Kidney epithelial cell (primary cell): ENCODE data around the gene RPTOR. TPM values are rescaled to one million over a fixed set of nuclear protein-coding genes. Genes with fewer than 3 reads are reported as not detected.

Source experiments
- DNase-seq: peaks from one replicate; pipeline ENCODE4 v3.0.0-alpha.2; 2010; ENCODE audit warnings: low read depth
- H3K27me3 ChIP-seq: 2 replicates; pipeline ENCODE4 v1.6.0; 2011; ENCODE audit warnings: low read length; ENCODE audit not compliant: control insufficient read depth, insufficient read depth
- H3K36me3 ChIP-seq: 2 replicates; pipeline ENCODE4 v1.5.1; 2011; ENCODE audit warnings: low read length; ENCODE audit not compliant: control insufficient read depth, insufficient read depth
- H3K4me3 ChIP-seq: 2 replicates; pipeline ENCODE4 v1.5.1; 2011; ENCODE audit warnings: low read depth, mild to moderate bottlenecking, control low read depth, low read length
- total RNA-seq: library from RNA; depleted of rRNA; stranded (reverse); fragments of >200 nt; gene quantifications from 2 replicates; pipeline ENCODE4 v1.2.3, GENCODE V29; 2015
- TF ChIP-seq, protein P1 (sequence below): IDR thresholded peaks from 2 replicates; pipeline ENCODE4 v1.5.1; 2011; ENCODE audit warnings: mild to moderate bottlenecking, moderate library complexity, low read length, control low read depth, inconsistent platforms; ENCODE audit not compliant: insufficient read depth, poor library complexity, severe bottlenecking

The RPTOR gene
- total RNA-seq, 1 donor from 2014 or later = 22.7 TPM

DNA sequence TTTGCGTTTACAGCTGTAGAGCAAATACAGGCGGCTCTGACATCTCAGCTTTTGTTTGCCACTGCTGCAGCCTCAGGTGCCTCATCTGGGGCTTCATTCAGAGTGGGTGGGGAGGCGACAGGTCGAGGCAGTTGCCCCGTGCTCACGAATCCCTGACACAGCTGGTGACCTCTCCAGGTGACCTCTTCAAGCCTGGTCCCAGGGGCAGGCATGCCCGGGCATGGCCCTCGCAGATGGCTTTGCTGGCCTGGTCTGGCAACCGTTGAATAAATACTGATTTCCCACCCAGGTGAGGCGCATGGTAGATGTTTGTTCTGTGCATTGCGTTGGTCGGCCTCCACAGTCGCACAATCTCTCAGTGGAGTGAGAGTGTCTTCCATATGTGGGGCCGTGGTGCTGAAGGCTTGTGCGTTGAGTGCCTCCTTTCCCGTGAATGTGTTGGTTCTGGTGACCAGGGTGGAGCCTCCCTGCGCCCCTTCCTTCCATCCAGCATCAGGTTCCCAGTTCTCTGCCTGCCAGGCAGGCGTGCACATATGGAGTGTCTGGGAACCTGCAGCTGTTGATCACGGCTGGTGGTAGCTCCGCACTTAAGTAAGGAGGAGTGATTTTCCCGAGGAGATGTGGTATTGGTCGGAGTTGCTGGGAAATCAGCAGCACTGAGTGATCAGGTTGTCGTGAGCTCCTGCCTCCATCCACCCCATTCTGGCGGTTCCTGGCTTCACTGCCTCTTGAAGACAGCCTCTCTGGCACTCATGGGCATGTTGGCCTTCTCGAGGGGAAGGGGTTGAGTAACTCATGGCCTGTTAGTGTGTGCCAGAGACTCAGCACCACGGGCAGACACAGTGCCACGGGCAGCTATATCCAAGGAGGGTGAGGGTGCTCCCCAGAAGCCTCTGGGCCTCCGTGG, 149.7 kb downstream of the RPTOR start:
- DNase-seq = no peak
- Histone ChIP-seq H3K36me3 (no peaks in the 10 kb centered on the region), H3K4me3 (no peak overlapping the region), H3K27me3 (no peaks in the 10 kb centered on the region)
- TF ChIP-seq, protein P1, sequence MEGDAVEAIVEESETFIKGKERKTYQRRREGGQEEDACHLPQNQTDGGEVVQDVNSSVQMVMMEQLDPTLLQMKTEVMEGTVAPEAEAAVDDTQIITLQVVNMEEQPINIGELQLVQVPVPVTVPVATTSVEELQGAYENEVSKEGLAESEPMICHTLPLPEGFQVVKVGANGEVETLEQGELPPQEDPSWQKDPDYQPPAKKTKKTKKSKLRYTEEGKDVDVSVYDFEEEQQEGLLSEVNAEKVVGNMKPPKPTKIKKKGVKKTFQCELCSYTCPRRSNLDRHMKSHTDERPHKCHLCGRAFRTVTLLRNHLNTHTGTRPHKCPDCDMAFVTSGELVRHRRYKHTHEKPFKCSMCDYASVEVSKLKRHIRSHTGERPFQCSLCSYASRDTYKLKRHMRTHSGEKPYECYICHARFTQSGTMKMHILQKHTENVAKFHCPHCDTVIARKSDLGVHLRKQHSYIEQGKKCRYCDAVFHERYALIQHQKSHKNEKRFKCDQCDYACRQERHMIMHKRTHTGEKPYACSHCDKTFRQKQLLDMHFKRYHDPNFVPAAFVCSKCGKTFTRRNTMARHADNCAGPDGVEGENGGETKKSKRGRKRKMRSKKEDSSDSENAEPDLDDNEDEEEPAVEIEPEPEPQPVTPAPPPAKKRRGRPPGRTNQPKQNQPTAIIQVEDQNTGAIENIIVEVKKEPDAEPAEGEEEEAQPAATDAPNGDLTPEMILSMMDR = no peak

DNA sequence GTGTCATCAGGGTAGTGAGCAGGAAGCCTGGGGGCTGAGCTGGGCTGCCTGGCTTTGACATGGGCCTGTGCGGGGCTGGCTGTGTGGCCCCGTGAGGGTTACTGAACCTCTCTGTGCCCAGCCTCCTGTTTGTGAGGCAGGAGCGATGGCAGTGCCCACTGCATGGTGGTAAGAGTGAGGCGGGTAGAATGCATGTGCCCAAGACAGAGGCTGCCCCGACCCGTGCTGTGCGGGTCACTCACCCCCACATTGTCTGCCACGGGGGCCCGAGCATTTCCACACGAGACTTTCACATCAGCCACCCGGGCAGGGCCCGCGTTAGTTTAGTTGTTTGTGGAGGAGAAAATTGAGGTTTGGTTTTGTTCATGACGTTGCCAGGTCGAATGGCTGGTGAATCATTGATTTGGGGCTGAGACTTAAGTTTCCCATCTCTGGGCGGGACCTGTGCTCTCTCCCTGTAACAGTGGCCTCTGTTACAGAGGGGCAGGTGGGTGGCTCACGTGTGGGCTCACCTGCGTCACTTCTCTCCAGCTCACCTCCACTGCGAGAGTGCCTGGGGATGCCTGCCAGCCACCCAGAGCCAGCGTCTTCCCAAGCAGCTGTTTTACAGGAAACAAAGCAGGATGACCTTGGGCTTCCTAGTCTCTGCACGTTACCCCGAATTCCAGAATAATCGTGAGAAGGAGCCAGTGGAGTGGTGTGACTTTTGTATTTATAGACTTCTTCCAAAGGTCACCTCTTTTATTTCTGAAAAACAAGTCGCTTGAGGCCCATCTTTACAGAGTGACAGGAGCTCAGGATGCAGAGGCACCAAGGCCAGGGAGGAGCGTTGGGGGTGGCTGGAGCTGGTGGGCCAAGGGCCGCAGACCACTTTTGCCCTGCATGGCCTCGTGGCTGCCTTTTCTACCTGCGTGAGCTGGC, 150.6 kb downstream of the RPTOR start:
- Histone ChIP-seq H3K27me3 (no peaks in the 10 kb centered on the region), H3K36me3 (no peaks in the 10 kb centered on the region), H3K4me3 (no peak overlapping the region)
- TF ChIP-seq, protein P1 = no peak
- DNase-seq = peak; percentile 34

DNA sequence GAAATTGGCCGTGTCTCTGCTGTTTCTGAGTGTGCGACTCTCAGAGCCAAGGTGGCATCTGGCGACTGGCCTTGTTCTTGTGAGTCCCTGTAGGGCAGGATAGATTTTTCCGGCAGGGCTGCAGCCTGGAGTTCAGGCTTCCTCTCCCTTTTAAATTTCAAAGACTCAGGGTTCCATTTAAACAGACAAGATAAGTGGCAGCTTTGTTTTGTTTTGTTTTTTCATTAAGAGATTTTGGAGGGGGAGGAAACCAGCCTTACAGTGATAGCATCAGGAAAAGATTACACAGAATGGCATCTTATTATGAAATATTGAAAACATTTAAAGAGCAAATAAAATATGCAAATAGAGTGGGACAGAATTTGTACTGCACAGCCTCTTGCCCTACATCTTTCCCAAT, 151.3 kb downstream of the RPTOR start:
- no peaks in the 10 kb centered on the region for H3K27me3 ChIP-seq
- H3K4me3 ChIP-seq = no peak overlapping the region
- no peaks in the 10 kb centered on the region for H3K36me3 ChIP-seq
- TF ChIP-seq, protein P1 = no peak
- DNase-seq = no peak

DNA sequence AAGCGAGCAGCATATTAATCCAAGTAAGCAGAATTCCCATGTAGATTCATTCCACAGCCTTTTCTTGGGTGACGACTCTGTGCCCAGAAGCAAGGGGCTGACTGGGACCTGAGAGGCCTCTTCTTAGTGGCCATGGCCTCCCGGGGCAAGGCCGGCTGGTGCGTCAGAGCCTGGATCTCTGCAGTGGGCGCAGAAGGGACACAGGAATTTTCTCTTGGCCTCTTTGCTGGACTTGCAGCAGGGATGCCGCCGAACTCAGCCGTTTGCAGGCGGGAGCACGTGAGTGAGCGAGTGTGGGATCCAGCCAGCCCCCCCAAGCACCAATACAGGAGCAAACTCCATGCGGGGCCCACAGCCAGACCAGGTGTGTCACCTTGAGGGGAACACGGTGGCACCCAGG, 151.8 kb downstream of the RPTOR start:
- TF ChIP-seq, protein P1 = no peak
- Histone ChIP-seq H3K36me3 (no peaks in the 10 kb centered on the region), H3K4me3 (no peak overlapping the region), H3K27me3 (no peaks in the 10 kb centered on the region)
- DNase-seq = no peak

DNA sequence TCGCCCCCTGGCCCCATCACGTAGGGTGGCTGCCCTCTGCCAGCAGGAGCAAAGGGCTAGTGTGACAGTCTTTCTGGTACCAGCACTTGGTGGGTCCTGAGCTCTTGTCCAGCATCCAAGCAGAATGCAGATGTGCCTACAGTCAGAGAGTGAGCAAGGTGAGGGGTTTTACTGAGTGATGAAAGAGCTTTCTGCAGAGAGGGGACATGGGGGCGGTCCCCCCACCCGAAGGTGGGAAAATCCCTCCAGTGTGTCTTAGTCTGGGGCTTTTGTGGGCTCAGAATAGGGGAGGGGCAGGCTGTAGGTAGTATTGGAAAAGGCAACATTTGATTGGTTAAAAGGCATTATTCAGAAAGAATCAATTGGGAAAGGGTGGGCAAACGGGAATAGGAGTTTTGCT, 152.3 kb downstream of the RPTOR start:
- DNase-seq = no peak
- TF ChIP-seq, protein P1 = no peak
- no peak overlapping the region for H3K4me3 ChIP-seq
- no peaks in the 10 kb centered on the region for H3K27me3 ChIP-seq
- no peaks in the 10 kb centered on the region for H3K36me3 ChIP-seq
